HEK293 (cell line): ENCODE data around the gene IP6K2.

Source experiments
- CTCF ChIP-seq: fragments of 450-650 bp; formaldehyde crosslinking; IDR thresholded peaks from 2 replicates; pipeline ENCODE4 v1.5.1; 2016; ENCODE audit warnings: missing biosample characterization, missing genetic modification characterization
- RBAK ChIP-seq: fragments of 450-650 bp; formaldehyde crosslinking; IDR thresholded peaks from 2 replicates; pipeline ENCODE4 v1.5.1; 2016; ENCODE audit warnings: missing biosample characterization, missing genetic modification characterization
- YY1 ChIP-seq: fragments of 450-650 bp; formaldehyde crosslinking; IDR thresholded peaks from 2 replicates; pipeline ENCODE4 v1.5.1; 2018; ENCODE audit warnings: missing biosample characterization, missing genetic modification characterization
- ZBTB20 ChIP-seq: fragments of 450-650 bp; formaldehyde crosslinking; IDR thresholded peaks from 2 replicates; pipeline ENCODE4 v1.5.1; 2016; ENCODE audit warnings: missing biosample characterization, missing genetic modification characterization
- ZBTB7A ChIP-seq: fragments of 450-650 bp; formaldehyde crosslinking; IDR thresholded peaks from 2 replicates; pipeline ENCODE4 v1.5.1; 2016; ENCODE audit warnings: low read depth, missing biosample characterization, missing genetic modification characterization
- ZFP41 ChIP-seq: fragments of 450-650 bp; formaldehyde crosslinking; IDR thresholded peaks from 2 replicates; pipeline ENCODE4 v1.5.1; 2016; ENCODE audit warnings: missing biosample characterization, missing genetic modification characterization, borderline replicate concordance
- ZNF10 ChIP-seq: fragments of 450-650 bp; formaldehyde crosslinking; IDR thresholded peaks from 2 replicates; pipeline ENCODE4 v1.5.1; 2017; ENCODE audit warnings: missing biosample characterization, missing genetic modification characterization
- ZNF155 ChIP-seq: fragments of 450-650 bp; formaldehyde crosslinking; IDR thresholded peaks from 2 replicates; pipeline ENCODE4 v1.5.1; 2016; ENCODE audit warnings: missing biosample characterization, missing genetic modification characterization
- ZNF488 ChIP-seq: fragments of 450-650 bp; formaldehyde crosslinking; IDR thresholded peaks from 2 replicates; pipeline ENCODE4 v1.5.1; 2016; ENCODE audit warnings: missing biosample characterization, missing genetic modification characterization
- ZNF530 ChIP-seq: fragments of 450-650 bp; formaldehyde crosslinking; IDR thresholded peaks from 2 replicates; pipeline ENCODE4 v1.5.1; 2016; ENCODE audit warnings: low read depth, missing biosample characterization, missing genetic modification characterization

DNA sequence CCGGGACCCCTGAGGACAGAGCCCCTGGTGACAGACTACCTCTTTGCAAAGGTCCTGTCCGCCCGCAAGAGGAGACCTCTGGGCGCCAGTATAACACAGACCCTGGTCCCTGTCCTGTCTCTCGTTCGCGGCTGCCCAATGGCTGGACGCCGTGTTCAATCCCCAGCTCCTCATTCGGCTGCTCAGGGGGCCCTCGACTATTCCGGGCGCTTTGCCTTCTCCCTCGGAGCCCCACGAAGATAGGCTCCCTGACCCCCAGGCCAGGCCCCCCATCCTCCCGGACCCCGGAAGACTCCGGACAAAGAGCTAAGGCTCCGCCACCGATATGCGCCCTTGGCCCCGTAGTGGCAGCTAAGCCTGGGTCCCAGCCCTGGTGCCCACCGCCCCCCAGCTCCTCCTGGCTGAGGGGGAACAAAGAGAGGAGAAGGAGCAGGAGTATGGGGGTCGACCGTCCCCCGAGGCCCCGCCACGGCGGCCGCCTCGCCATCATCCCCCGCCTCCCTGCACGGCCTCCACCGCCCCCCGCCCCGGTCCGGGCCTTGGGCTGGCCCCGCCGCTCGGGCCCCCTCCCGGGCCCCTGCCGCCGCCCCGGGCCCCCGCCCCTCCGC, 54.8 kb downstream of the IP6K2 start:
- TF ChIP-seq YY1 (tag by site-specific recombination) = no peak
- no peak for TF ChIP-seq ZNF530
- TF ChIP-seq CTCF (tag by site-specific recombination) = no peak
- TF ChIP-seq RBAK (tag by site-specific recombination) = no peak
- no peak for TF ChIP-seq ZNF155 (tag by site-specific recombination)
- TF ChIP-seq ZNF10 (tag by site-specific recombination) = no peak
- TF ChIP-seq ZBTB20 = no peak
- TF ChIP-seq ZBTB7A = no peak
- TF ChIP-seq ZNF488 = no peak
- no peak for TF ChIP-seq ZFP41 (tag by site-specific recombination)
